Measurements from ENCODE around the gene EGFR.

DNA sequence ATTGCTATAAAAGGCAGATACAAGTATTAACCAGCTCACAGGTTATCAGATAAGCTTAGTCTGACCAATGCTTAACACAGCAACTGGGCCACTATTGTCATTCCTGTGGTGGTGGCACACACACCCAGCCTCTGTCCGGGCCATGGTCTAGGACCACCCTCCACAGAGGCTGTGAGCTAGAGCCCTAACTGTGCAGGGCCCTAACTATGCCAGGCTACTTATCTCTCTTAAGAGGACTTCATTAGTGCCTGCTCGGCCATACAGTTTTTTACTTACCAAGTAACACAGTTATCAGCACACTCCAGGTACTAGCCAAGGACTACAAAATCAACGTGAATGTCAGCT is 2.1 kb upstream of the EGFR start:
- TF ChIP-seq, protein P1, sequence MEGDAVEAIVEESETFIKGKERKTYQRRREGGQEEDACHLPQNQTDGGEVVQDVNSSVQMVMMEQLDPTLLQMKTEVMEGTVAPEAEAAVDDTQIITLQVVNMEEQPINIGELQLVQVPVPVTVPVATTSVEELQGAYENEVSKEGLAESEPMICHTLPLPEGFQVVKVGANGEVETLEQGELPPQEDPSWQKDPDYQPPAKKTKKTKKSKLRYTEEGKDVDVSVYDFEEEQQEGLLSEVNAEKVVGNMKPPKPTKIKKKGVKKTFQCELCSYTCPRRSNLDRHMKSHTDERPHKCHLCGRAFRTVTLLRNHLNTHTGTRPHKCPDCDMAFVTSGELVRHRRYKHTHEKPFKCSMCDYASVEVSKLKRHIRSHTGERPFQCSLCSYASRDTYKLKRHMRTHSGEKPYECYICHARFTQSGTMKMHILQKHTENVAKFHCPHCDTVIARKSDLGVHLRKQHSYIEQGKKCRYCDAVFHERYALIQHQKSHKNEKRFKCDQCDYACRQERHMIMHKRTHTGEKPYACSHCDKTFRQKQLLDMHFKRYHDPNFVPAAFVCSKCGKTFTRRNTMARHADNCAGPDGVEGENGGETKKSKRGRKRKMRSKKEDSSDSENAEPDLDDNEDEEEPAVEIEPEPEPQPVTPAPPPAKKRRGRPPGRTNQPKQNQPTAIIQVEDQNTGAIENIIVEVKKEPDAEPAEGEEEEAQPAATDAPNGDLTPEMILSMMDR (IDR thresholded peaks at IDR 0.05; ENCODE audit: low read depth, low read length): no peak
- TF ChIP-seq EZH2phosphoT487 (IDR thresholded peaks at IDR 0.05; ENCODE audit: low read depth): no peak
